ENCODE results near the gene MAP2K2. TPM values are rescaled to one million over a fixed set of nuclear protein-coding genes. Genes with fewer than 3 reads are reported as not detected.

MAP2K2 gene
- total and polyA plus RNA-seq, 4 donors: 40.3 to 72.7 (median 54.1) TPM

DNA sequence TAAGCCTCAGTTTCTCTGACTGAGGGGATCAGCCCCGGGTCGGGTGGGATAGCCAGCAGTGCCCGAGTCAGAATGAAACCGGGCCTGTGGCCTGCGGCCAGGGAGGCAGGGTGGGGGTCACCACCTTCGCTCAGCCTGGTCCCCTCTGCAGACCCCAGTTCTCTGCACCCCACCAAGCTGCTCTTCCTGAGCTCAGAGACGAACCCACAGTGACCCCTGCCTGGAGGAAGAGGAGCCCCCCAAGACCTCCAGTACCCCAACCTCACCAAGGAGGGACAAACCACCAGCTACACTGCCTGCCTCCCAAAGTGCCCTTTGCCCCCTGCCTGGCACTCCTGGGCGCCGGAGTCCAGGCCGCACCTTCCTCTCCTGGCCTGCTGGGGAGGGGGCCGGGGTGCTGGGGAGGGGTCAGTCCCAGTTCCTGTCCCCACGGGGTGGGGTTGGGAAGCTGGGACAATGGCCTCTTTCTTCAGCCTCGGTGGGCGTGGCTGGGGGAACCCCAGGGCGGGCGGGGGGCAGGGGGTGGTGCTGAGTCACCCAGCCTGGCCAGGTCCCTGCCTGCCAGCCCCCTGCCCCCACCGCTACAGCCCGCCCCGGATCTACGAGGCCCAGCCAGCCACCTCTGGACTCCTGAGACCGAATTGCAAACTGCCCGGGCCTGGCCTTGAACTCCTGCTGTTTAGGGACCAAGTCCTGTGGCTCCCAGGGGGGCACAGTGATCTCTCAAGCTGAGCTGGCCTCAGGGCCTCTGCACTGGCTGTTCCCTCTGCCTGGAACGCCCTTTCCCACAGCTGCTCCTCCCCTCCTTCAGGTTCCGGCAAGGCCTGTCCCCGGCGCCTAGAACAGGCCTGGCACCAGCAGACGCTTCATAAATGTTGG lies 71.6 kb downstream of the MAP2K2 start:
- H3K27me3 ChIP-seq (ENCODE audit: control insufficient read depth in 4 of 4, insufficient read depth in 4 of 4, low read length in 3 of 4): no peaks in the 10 kb centered on the region
- 18% methylated on average over 27 of the region's 27 CpGs for WGBS
- DNase-seq (ENCODE audit: low spot score): no peak
- H3K27ac ChIP-seq (ENCODE audit: low read depth in 1 of 2, low read length in 2 of 2): peak overlapping the region; percentile 80 to 87
- H3K9ac ChIP-seq (ENCODE audit: low read depth in 1 of 2, low read length in 2 of 2): no peak overlapping the region
- peak overlapping the region in 2 of 3 donors; percentile 1 to 37 for H3K4me3 ChIP-seq (ENCODE audit: low read depth in 1 of 3, low read length in 3 of 3)
- H3K9me3 ChIP-seq (ENCODE audit: control insufficient read depth in 4 of 4, low read length in 3 of 4): no peaks in the 10 kb centered on the region
- H3K4me1 ChIP-seq (ENCODE audit: control insufficient read depth in 4 of 4, insufficient read depth in 4 of 4, low read length in 3 of 4): peaks cover 12 to 39% (median 24%) of the 10 kb centered on the region in 4 donors
- TF ChIP-seq, protein P1, sequence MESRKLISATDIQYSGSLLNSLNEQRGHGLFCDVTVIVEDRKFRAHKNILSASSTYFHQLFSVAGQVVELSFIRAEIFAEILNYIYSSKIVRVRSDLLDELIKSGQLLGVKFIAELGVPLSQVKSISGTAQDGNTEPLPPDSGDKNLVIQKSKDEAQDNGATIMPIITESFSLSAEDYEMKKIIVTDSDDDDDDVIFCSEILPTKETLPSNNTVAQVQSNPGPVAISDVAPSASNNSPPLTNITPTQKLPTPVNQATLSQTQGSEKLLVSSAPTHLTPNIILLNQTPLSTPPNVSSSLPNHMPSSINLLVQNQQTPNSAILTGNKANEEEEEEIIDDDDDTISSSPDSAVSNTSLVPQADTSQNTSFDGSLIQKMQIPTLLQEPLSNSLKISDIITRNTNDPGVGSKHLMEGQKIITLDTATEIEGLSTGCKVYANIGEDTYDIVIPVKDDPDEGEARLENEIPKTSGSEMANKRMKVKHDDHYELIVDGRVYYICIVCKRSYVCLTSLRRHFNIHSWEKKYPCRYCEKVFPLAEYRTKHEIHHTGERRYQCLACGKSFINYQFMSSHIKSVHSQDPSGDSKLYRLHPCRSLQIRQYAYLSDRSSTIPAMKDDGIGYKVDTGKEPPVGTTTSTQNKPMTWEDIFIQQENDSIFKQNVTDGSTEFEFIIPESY (IDR thresholded peaks at IDR 0.05): no peak
- TF ChIP-seq RAD21 (IDR thresholded peaks at IDR 0.05) (peak; percentile 37 to 38), HNF4A (conservative IDR thresholded peaks at IDR 0.05) (peak; percentile 94 to 95), EGR1 (IDR thresholded peaks at IDR 0.05; ENCODE audit: low read depth in 2 of 2) (peak in 1 of 2 donors; percentile 63), TAF1 (conservative IDR thresholded peaks at IDR 0.05) (no peak), FOXA2 (IDR thresholded peaks at IDR 0.05) (no peak), YY1 (IDR thresholded peaks at IDR 0.05) (peak; percentile 53), HNF4G (IDR thresholded peaks at IDR 0.05) (peak; percentile 60), GABPA (IDR thresholded peaks at IDR 0.05 in 1 of 2, conservative IDR thresholded peaks at IDR 0.05 in 1 of 2) (peak in 1 of 2 donors; percentile 58), RXRA (IDR thresholded peaks at IDR 0.05) (peak; percentile 79 to 93), JUND (IDR thresholded peaks at IDR 0.05) (peak in 1 of 2 donors; percentile 62), FOXA1 (IDR thresholded peaks at IDR 0.05) (peak; percentile 53), SP1 (IDR thresholded peaks at IDR 0.05) (peak; percentile 71), NR2F2 (IDR thresholded peaks at IDR 0.05) (peak; percentile 43)
- TF ChIP-seq, protein P2, sequence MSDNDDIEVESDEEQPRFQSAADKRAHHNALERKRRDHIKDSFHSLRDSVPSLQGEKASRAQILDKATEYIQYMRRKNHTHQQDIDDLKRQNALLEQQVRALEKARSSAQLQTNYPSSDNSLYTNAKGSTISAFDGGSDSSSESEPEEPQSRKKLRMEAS (IDR thresholded peaks at IDR 0.05): peak; percentile 47
- TF ChIP-seq, protein P3, sequence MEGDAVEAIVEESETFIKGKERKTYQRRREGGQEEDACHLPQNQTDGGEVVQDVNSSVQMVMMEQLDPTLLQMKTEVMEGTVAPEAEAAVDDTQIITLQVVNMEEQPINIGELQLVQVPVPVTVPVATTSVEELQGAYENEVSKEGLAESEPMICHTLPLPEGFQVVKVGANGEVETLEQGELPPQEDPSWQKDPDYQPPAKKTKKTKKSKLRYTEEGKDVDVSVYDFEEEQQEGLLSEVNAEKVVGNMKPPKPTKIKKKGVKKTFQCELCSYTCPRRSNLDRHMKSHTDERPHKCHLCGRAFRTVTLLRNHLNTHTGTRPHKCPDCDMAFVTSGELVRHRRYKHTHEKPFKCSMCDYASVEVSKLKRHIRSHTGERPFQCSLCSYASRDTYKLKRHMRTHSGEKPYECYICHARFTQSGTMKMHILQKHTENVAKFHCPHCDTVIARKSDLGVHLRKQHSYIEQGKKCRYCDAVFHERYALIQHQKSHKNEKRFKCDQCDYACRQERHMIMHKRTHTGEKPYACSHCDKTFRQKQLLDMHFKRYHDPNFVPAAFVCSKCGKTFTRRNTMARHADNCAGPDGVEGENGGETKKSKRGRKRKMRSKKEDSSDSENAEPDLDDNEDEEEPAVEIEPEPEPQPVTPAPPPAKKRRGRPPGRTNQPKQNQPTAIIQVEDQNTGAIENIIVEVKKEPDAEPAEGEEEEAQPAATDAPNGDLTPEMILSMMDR (IDR thresholded peaks at IDR 0.05; ENCODE audit: low read depth, low read length, missing input control): no peak
- TF ChIP-seq, protein P4, sequence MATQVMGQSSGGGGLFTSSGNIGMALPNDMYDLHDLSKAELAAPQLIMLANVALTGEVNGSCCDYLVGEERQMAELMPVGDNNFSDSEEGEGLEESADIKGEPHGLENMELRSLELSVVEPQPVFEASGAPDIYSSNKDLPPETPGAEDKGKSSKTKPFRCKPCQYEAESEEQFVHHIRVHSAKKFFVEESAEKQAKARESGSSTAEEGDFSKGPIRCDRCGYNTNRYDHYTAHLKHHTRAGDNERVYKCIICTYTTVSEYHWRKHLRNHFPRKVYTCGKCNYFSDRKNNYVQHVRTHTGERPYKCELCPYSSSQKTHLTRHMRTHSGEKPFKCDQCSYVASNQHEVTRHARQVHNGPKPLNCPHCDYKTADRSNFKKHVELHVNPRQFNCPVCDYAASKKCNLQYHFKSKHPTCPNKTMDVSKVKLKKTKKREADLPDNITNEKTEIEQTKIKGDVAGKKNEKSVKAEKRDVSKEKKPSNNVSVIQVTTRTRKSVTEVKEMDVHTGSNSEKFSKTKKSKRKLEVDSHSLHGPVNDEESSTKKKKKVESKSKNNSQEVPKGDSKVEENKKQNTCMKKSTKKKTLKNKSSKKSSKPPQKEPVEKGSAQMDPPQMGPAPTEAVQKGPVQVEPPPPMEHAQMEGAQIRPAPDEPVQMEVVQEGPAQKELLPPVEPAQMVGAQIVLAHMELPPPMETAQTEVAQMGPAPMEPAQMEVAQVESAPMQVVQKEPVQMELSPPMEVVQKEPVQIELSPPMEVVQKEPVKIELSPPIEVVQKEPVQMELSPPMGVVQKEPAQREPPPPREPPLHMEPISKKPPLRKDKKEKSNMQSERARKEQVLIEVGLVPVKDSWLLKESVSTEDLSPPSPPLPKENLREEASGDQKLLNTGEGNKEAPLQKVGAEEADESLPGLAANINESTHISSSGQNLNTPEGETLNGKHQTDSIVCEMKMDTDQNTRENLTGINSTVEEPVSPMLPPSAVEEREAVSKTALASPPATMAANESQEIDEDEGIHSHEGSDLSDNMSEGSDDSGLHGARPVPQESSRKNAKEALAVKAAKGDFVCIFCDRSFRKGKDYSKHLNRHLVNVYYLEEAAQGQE (IDR thresholded peaks at IDR 0.05): peak; percentile 53
- TF ChIP-seq, protein P5, sequence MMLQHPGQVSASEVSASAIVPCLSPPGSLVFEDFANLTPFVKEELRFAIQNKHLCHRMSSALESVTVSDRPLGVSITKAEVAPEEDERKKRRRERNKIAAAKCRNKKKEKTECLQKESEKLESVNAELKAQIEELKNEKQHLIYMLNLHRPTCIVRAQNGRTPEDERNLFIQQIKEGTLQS (IDR thresholded peaks at IDR 0.05): peak; percentile 14
- H3K36me3 ChIP-seq (ENCODE audit: control insufficient read depth in 4 of 4, insufficient read depth in 3 of 4, low read depth in 1 of 4, low read length in 3 of 4): peaks cover 4 to 22% (median 17%) of the 10 kb centered on the region in 4 donors

Data from liver (tissue), 9 donors.